ENCODE results near the gene TMEM116.

- TF ChIP-seq POLR2AphosphoS5 (IDR thresholded peaks at IDR 0.05; ENCODE audit: low read depth, low read length), result no peak
- no peak for TF ChIP-seq POLR2A (IDR thresholded peaks at IDR 0.05; ENCODE audit: low read depth, low read length)
- TF ChIP-seq TAF1 (IDR thresholded peaks at IDR 0.05; ENCODE audit: low read depth, low read length), result no peak
- TF ChIP-seq POU2F2 (IDR thresholded peaks at IDR 0.05; ENCODE audit: low read depth, low read length), result no peak
- no peak for TF ChIP-seq SPI1 (IDR thresholded peaks at IDR 0.05; ENCODE audit: low read depth, low read length)
- TF ChIP-seq PAX5 (IDR thresholded peaks at IDR 0.05; ENCODE audit: insufficient read depth, low read length, severe bottlenecking), result no peak
Observed at GRCh38 chr12:111886662-111887545, 126.1 kb downstream of the TMEM116 start.
